Endothelial cell of umbilical vein (primary cell): ENCODE results near the gene CTIF. TPM values are rescaled to one million over a fixed set of nuclear protein-coding genes. Genes with fewer than 3 reads are reported as not detected.

ENCODE experiments used
- BruUV-seq: library from RNA; stranded (reverse); fragments of 400-500 nt; replicated peaks from 2 replicates; lab custom pipeline; 2021; lab: Mats Ljungman, UMichigan
- CTCF ChIA-PET: fragments of 300-600, 350-600 bp; sonication (Branson Sonifier 250); formaldehyde crosslinking; loops from one replicate; lab custom pipeline; 2021; ENCODE audit warnings: antibody characterized with exemption, inconsistent platforms; lab: Charles Lee
- POLR2A ChIA-PET: fragments of 300-600, 350-600 bp; sonication (Branson Sonifier 250); formaldehyde crosslinking; loops from one replicate; lab custom pipeline; 2021; ENCODE audit warnings: antibody characterized with exemption, inconsistent platforms; lab: Charles Lee
- DNase-seq: peaks from one replicate; pipeline ENCODE4 v3.0.0-alpha.2; 2011; ENCODE audit warnings: low read depth, low spot score
- FAIRE-seq: peaks from 2 replicates; lab custom pipeline; 2011; peaks lifted over from hg19 to GRCh38; lab: Jason Lieb, UNC
- H2AFZ ChIP-seq: 2 replicates; pipeline ENCODE4 v1.6.0; 2012; ENCODE audit warnings: low read depth, low read length, control low read depth, inconsistent platforms
- H3K27ac ChIP-seq: 2 replicates; pipeline ENCODE4 v1.5.1; 2011; ENCODE audit warnings: low read depth, mild to moderate bottlenecking, control low read depth, low read length, moderate library complexity; ENCODE audit not compliant: insufficient read depth
- H3K27me3 ChIP-seq, 2 experiments: 2 replicates each; pipeline versions ENCODE4 v1.6.0 to v1.6.1; 2011; ENCODE audit warnings: low read length in 2 of 2, mixed read lengths in 1 of 2; ENCODE audit not compliant: control insufficient read depth in 2 of 2, insufficient read depth in 2 of 2
- H3K36me3 ChIP-seq, 2 experiments: 2 replicates in 1 of 2; 3 replicates in 1 of 2; pipeline ENCODE4 v1.5.1; 2011; ENCODE audit warnings: low read length in 2 of 2, mild to moderate bottlenecking in 1 of 2, moderate library complexity in 1 of 2; ENCODE audit not compliant: control insufficient read depth in 2 of 2, insufficient read depth in 2 of 2; ENCODE audit errors: extremely low read depth in 1 of 2
- H3K4me1 ChIP-seq: 3 replicates; pipeline ENCODE4 v1.5.1; 2011; ENCODE audit warnings: mild to moderate bottlenecking, low read length; ENCODE audit not compliant: control insufficient read depth, insufficient read depth; ENCODE audit errors: extremely low read depth
- H3K4me2 ChIP-seq: 2 replicates; pipeline ENCODE4 v1.6.1; 2011; ENCODE audit warnings: low read length, control low read depth, mixed read lengths; ENCODE audit not compliant: insufficient read depth
- H3K4me3 ChIP-seq, 3 experiments: fragments of 200-600 bp in 1 of 3; sonication (generic), shearing (Covaris generic) in 1 of 3; replicated peaks in 1 of 3; 2 replicates each; pipeline ENCODE4 v1.5.1; 2011 to 2016; ENCODE audit warnings: control low read depth in 3 of 3, low read length in 3 of 3, mild to moderate bottlenecking in 2 of 3, inconsistent platforms in 1 of 3, low read depth in 1 of 3, moderate library complexity in 1 of 3; ENCODE audit not compliant: insufficient read depth in 1 of 3
- H3K79me2 ChIP-seq: 2 replicates; pipeline ENCODE4 v1.6.0; 2012; ENCODE audit warnings: low read length, inconsistent platforms; ENCODE audit not compliant: control insufficient read depth, insufficient read depth
- H3K9ac ChIP-seq: replicated peaks from 2 replicates; pipeline ENCODE3; 2011; ENCODE audit warnings: low read length, control low read depth; ENCODE audit not compliant: insufficient read depth; ENCODE audit errors: extremely low read depth
- H3K9me1 ChIP-seq: replicated peaks from 3 replicates; pipeline ENCODE4 v1.6.0; 2011; ENCODE audit warnings: mild to moderate bottlenecking, low read length; ENCODE audit not compliant: control insufficient read depth, insufficient read depth; ENCODE audit errors: extremely low read depth
- H3K9me3 ChIP-seq: replicated peaks from 2 replicates; pipeline ENCODE4 v1.5.1; 2012; ENCODE audit warnings: low read length, inconsistent platforms; ENCODE audit not compliant: control insufficient read depth, insufficient read depth
- H4K20me1 ChIP-seq: replicated peaks from 2 replicates; pipeline ENCODE3; 2011; ENCODE audit warnings: mild to moderate bottlenecking, low read length; ENCODE audit not compliant: control insufficient read depth, insufficient read depth; ENCODE audit errors: extremely low read depth
- CTCF ChIP-seq, 2 donors: IDR thresholded peaks; 1 replicate in 1 of 2; 2 replicates in 1 of 2; pipeline ENCODE4 v1.5.1; 2011; ENCODE audit warnings: low read length in 2 of 2, mild to moderate bottlenecking in 2 of 2, moderate library complexity in 2 of 2, control low read depth in 1 of 2, inconsistent platforms in 1 of 2, low read depth in 1 of 2; ENCODE audit not compliant: insufficient read depth in 1 of 2; ENCODE audit errors: extremely low read depth in 1 of 2
- EZH2 ChIP-seq: IDR thresholded peaks from 2 replicates; pipeline ENCODE4 v1.6.1; 2012; ENCODE audit warnings: borderline replicate concordance, low read depth, mild to moderate bottlenecking, moderate library complexity, low read length, inconsistent platforms; ENCODE audit not compliant: severe bottlenecking
- FOS ChIP-seq: IDR thresholded peaks from 2 replicates; pipeline ENCODE4 v1.6.1; 2011; ENCODE audit warnings: mild to moderate bottlenecking, low read length, moderate library complexity, borderline replicate concordance; ENCODE audit not compliant: insufficient read depth
- GATA2 ChIP-seq: IDR thresholded peaks from 2 replicates; pipeline ENCODE4 v1.7.0; 2011; ENCODE audit warnings: low read depth, mild to moderate bottlenecking, moderate library complexity, mixed read lengths, low read length; ENCODE audit not compliant: insufficient read length, insufficient read depth
- JUN ChIP-seq: IDR thresholded peaks from 2 replicates; pipeline ENCODE4 v1.6.1; 2011; ENCODE audit warnings: borderline replicate concordance, low read depth; ENCODE audit not compliant: insufficient read length, insufficient read depth
- MAX ChIP-seq: IDR thresholded peaks from 2 replicates; pipeline ENCODE4 v1.6.1; 2011; ENCODE audit not compliant: insufficient read depth, insufficient read length
- MYC ChIP-seq: IDR thresholded peaks from one replicate; pipeline ENCODE4 v1.6.1; 2011; ENCODE audit warnings: mild to moderate bottlenecking, low read depth, low read length
- POLR2A ChIP-seq: IDR thresholded peaks from 2 replicates; pipeline ENCODE4 v1.6.1; 2012; ENCODE audit warnings: low read depth, mild to moderate bottlenecking, control low read depth, low read length
- POLR2AphosphoS5 ChIP-seq: IDR thresholded peaks from 2 replicates; pipeline ENCODE4 v1.6.1; 2012; ENCODE audit warnings: low read depth, mild to moderate bottlenecking, control low read depth, low read length, moderate library complexity; ENCODE audit not compliant: insufficient read depth
- dilution Hi-C: fragments of 300-500 bp; cut with MboI; formaldehyde crosslinking; loops from one replicate; pipeline ENCODE4 v1.15.0; 2019; ENCODE audit warnings: low sequenced_read_pairs; ENCODE audit not compliant: extremely low pct_ligation_motif_present
- intact Hi-C: fragments of 100-400 bp; cut with micrococcal nuclease; formaldehyde crosslinking; loops from one replicate; pipeline ENCODE4 v1.10.0; 2022
- polyA plus RNA-seq, 4 experiments: library from polyadenylated mRNA; depleted of rRNA in 3 of 4; stranded (reverse) in 3 of 4; unstranded in 1 of 4; fragments of >200 nt; gene quantifications; 2 replicates each; pipeline versions ENCODE4 v1.2.1 to v1.2.3, GENCODE V29; 2011 to 2012; ENCODE audit warnings: missing spikeins in 1 of 4
- total RNA-seq: library from RNA; stranded (reverse); gene quantifications from 2 replicates; pipeline ENCODE4 v1.2.3, GENCODE V29; 2021

The CTIF gene
- total and polyA plus RNA-seq, 2 donors (not counting 3 experiments of a cell fraction or from before 2014, with no cell fraction given): 20.9 to 57.7 TPM

GRCh38 chr18:48861181-48861708 lies 322.4 kb downstream of the CTIF start:
- no peak overlapping the region for H3K9ac ChIP-seq
- H3K4me2 ChIP-seq: no peak overlapping the region
- H3K4me3 ChIP-seq: no peak overlapping the region
- H3K27ac ChIP-seq: no peak overlapping the region
- CTCF ChIA-PET: interaction anchor here (0.8 to 1.6 kb wide), 4 partner anchors 18 to 90 kb away, joined by 3 read pairs; no protein-coding TSS in a partner anchor
- no peak for DNase-seq
- intact Hi-C loops (no loop called here), dilution Hi-C loops (no loop called here)
- H3K9me1 ChIP-seq: no peaks in the 10 kb centered on the region
- no peaks in the 10 kb centered on the region for H3K27me3 ChIP-seq
- POLR2A ChIA-PET: no interaction called here
- H3K36me3 ChIP-seq: peaks cover 0 to 10% of the 10 kb centered on the region in 2 experiments
- H3K79me2 ChIP-seq: no peaks in the 10 kb centered on the region
- BruUV-seq: no TSS peak
- TF ChIP-seq POLR2A (no peak), POLR2AphosphoS5 (no peak), JUN (no peak), CTCF (IDR thresholded peaks at IDR 0.05; ENCODE audit: extremely low read depth in 1 of 2, insufficient read depth in 1 of 2, low read depth in 1 of 2, low read length in 2 of 2) (no peak), EZH2 (no peak), MYC (no peak), FOS (no peak), MAX (no peak), GATA2 (no peak)
- no peaks in the 10 kb centered on the region for H3K9me3 ChIP-seq
- H2AFZ ChIP-seq: no peak overlapping the region
- FAIRE-seq: no peak
- no peaks in the 10 kb centered on the region for H3K4me1 ChIP-seq
- no peaks in the 10 kb centered on the region for H4K20me1 ChIP-seq
